ENCODE measurements around the gene THAP7. TPM values are rescaled to one million over a fixed set of nuclear protein-coding genes. Genes with fewer than 3 reads are reported as not detected.
A peak's percentile ranks its signal among the peaks of the same experiment; 100 is the strongest.

THAP7 gene
- total RNA-seq, 2 experiments from 2014 or later: 29.1 to 29.8 TPM

GRCh38 chr22:20952544-20953341 lies 49.2 kb downstream of the THAP7 start:
- no peaks in the 10 kb centered on the region for H3K9me3 Mint-ChIP-seq
- peaks cover 39% of the 10 kb centered on the region for H3K36me3 Mint-ChIP-seq (ENCODE audit: low read depth)
- ChIA-PET CTCF (interaction anchor here (1.0 to 1.4 kb wide), 2 partner anchors 19 to 50 kb away, joined by 3 read pairs; partner anchors contain the start of gene THAP7), POLR2A (no interaction called here)
- DNase-seq: no peak
- H3K27me3 Mint-ChIP-seq: peaks cover 13% of the 10 kb centered on the region
- H3K4me3 Mint-ChIP-seq: no peak overlapping the region
- H3K27ac Mint-ChIP-seq: peak overlapping the region; percentile 0
- peaks cover 30% of the 10 kb centered on the region for H3K4me1 Mint-ChIP-seq

GRCh38 chr22:20951932-20952380 lies 50.0 kb downstream of the THAP7 start:
- Mint-ChIP-seq H3K27me3 (peaks cover 9% of the 10 kb centered on the region), H3K36me3 (ENCODE audit: low read depth) (peaks cover 39% of the 10 kb centered on the region), H3K4me3 (no peak overlapping the region), H3K9me3 (no peaks in the 10 kb centered on the region), H3K27ac (no peak overlapping the region), H3K4me1 (peaks cover 26% of the 10 kb centered on the region)
- DNase-seq: no peak
- POLR2A ChIA-PET: no interaction called here
- CTCF ChIA-PET: interaction anchor here (1.0 kb wide), 1 partner anchor 18 kb away, joined by 3 read pairs; no protein-coding TSS in a partner anchor

GRCh38 chr22:20951151-20951931 lies 50.6 kb downstream of the THAP7 start:
- DNase-seq: no peak
- H3K27me3 Mint-ChIP-seq: peaks cover 3% of the 10 kb centered on the region
- POLR2A ChIA-PET: no interaction called here
- no peak overlapping the region for H3K4me3 Mint-ChIP-seq
- no peaks in the 10 kb centered on the region for H3K9me3 Mint-ChIP-seq
- CTCF ChIA-PET: interaction anchor here (1.2 kb wide), 1 partner anchor 32 kb away, joined by 3 read pairs; no protein-coding TSS in a partner anchor
- H3K27ac Mint-ChIP-seq: no peak overlapping the region
- peaks cover 30% of the 10 kb centered on the region for H3K4me1 Mint-ChIP-seq
- H3K36me3 Mint-ChIP-seq (ENCODE audit: low read depth): peaks cover 42% of the 10 kb centered on the region

- ChIA-PET POLR2A (no interaction called here), CTCF (interaction anchor here (0.9 kb wide), 1 partner anchor 12 kb away, joined by 3 read pairs; no protein-coding TSS in a partner anchor)
- no peaks in the 10 kb centered on the region for H3K9me3 Mint-ChIP-seq
- no peaks in the 10 kb centered on the region for H3K27me3 Mint-ChIP-seq
- peaks cover 33% of the 10 kb centered on the region for H3K4me1 Mint-ChIP-seq
- peaks cover 45% of the 10 kb centered on the region for H3K36me3 Mint-ChIP-seq (ENCODE audit: low read depth)
- no peak overlapping the region for H3K4me3 Mint-ChIP-seq
- DNase-seq: no peak
- H3K27ac Mint-ChIP-seq: peak overlapping the region; percentile 37
Observed at GRCh38 chr22:20949698-20950183, 52.2 kb downstream of the THAP7 start.

Small RNAs within 50 kb of the gene (microRNA-seq; reads per million reads assigned to microRNA genes)
- gene MIR649 (ENCODE audit: borderline microRNAs expressed, borderline replicate concordance): not detected

Other genes starting within 250 kb of the THAP7 start
- gene SERPIND1, start 228.0 kb downstream of the THAP7 start, total RNA-seq: not detected
- 100 to 1,000 TPM; 103 to 113 TPM for gene PI4KA, start 143.3 kb downstream of the THAP7 start, total RNA-seq
- 10 to 100 TPM; 29.6 to 36.0 TPM for gene SNAP29, start 143.1 kb downstream of the THAP7 start, total RNA-seq
- gene CRKL, start 84.7 kb downstream of the THAP7 start, total RNA-seq: 10 to 100 TPM; 82.2 to 87.2 TPM
- gene AIFM3, start 34.9 kb downstream of the THAP7 start, total RNA-seq: under 1 TPM in 1 of 2 experiments, not detected in 1; 0.25 TPM
- 10 to 100 TPM; 62.0 to 66.4 TPM for gene LZTR1, start 19.8 kb downstream of the THAP7 start, total RNA-seq
- gene P2RX6, start 13.0 kb upstream of the THAP7 start, total RNA-seq: under 1 TPM; 0.27 TPM
- gene SLC7A4, start 30.4 kb upstream of the THAP7 start, total RNA-seq: under 1 TPM in 1 of 2 experiments, not detected in 1; 0.07 TPM
- not detected for gene LRRC74B, start 43.8 kb upstream of the THAP7 start, total RNA-seq

Data from activated CD4-positive, alpha-beta T cell treated with anti-CD3 and anti-CD28 coated beads, Interleukin-2, amount 10 ng/mL, durations not matched to agents 7 days and 5 days (primary cell).